H54 (cell line): ENCODE measurements around the gene RETREG3.
"Not testable (repeated sequence)": the region's sequence is repeated elsewhere in the genome, so short reads cannot be mapped to it uniquely, and the experiment has no call there.

Experiments
- DNase-seq: peaks from one replicate; pipeline ENCODE4 v3.0.0; 2011; ENCODE audit warnings: low spot score, mixed read lengths; ENCODE audit not compliant: insufficient read length
- FAIRE-seq: peaks from 3 replicates; lab custom pipeline; 2011; peaks lifted over from hg19 to GRCh38; lab: Jason Lieb, UNC
- POLR2A ChIP-seq: IDR thresholded peaks from 2 replicates; pipeline ENCODE4 v1.6.1; 2011; ENCODE audit warnings: low read depth, mild to moderate bottlenecking, low read length

Gene RETREG3

DNA sequence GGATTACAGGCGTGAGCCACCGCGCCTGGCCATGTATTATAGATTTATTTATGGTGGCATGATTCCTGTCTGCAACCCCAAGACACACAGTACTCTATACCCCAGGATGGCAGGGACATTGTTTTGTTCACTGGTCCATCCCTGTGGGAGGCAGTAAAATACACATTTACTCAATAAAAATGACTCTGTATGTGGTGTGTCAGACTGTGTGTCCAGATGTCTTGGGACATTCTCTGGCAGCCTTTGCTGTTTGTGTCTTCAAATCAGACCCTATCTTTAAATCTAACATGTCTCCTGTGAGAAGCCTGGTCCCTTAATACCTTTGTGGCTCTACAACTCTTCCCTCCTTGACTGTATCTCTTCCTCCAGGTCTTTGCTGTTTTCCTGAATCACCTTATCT lies 48.9 kb downstream of the RETREG3 start:
- TF ChIP-seq POLR2A = no peak
- DNase-seq = no peak
- FAIRE-seq = no peak

GRCh38 chr17:42559075-42559474 lies 50.1 kb downstream of the RETREG3 start:
- DNase-seq = no peak

DNA sequence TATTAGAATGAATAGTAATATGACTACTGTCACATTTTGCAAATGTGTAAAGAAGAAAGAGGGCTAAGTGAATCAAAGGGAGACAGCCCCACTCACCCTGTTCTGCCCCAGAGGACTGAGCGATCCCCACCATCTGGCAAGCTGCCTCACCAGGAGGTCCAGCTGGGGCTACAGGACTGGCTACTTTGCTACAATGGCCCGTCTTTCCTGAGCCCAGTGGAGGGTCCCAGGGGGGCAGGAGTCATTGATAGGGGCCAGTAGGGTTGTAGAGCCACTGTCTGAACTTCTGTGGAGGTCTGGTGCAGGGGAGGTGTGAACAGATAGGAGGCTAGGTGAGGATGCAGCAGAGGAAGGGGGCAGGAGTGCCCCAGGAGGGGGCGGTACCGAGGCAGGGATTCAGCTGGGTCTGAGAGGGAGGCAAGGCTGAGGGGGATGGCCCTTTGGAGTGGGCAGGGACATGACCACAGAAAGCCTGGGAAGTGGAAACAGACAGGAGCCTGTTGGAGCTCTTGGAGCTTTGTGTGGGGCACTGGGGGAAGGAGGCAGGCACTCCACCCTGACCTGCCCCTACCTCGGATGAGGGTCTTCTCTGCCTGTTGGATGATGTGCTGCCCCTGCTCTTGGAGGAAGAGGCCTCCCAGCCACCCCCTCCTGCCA lies 53.1 kb downstream of the RETREG3 start:
- DNase-seq, FAIRE-seq: not testable (repeated sequence)

More at GRCh38 chr17:42559075-42559474, 50.1 kb downstream of the RETREG3 start:
- TF ChIP-seq POLR2A = no peak
- FAIRE-seq = no peak

DNA sequence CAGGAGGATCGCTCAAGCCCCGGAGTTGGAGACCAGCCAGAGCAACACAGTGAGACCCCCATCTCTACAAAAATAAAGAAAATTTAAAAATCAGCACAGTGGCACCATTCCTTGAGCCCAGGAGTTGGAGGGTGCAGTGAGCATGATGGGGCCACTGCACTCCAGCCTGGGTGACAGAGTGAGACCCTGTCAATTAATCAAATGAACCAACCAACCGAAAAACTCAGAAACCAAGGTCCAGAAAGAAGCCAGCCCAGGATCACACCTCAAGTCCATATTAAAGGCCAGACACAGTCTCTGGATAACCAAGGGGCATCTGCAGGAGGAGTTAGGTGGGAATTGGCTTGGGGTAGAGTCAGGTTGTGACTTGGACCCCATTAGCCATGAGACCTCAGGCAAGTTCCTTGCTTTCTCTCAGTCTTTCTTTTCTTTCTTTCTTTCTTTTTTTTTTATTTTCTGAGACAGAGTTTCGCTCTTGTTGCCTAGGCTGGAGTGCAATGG lies 54.0 kb downstream of the RETREG3 start:
- DNase-seq (no peak), FAIRE-seq (no peak)
- TF ChIP-seq POLR2A = no peak

DNA sequence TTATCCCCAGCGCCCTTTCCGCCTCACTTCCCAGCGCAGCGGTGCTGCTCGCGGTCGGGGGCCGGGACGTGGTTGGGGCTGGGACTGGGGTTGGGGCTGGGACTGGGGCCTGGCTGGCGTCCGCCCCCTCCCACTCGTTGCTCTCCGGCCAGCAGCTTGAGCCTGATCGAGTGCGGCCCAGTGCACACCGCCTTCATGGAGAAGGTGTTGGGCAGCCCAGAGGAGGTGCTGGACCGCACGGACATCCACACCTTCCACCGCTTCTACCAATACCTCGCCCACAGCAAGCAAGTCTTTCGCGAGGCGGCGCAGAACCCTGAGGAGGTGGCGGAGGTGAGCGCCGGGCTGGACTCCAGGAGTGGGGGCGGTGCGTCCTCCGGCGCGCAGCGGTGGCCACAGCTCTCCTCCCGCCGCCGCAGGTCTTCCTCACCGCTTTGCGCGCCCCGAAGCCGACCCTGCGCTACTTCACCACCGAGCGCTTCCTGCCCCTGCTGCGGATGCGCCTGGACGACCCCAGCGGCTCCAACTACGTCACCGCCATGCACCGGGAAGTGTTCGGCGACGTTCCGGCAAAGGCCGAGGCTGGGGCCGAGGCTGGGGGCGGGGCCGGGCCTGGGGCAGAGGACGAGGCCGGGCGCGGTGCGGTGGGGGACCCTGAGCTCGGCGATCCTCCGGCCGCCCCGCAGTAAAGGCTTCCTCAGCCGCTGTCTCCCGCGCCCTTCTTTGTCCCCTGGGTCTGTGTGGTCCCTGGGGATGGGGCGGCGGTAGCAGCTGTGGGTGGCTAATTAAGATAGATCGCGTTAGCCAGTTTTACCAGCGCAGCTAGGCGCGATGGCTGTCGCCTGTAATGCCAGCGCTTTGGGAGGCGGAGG lies 54.7 kb downstream of the RETREG3 start:
- FAIRE-seq (no peak), DNase-seq (peak; percentile 79)
- peak; percentile 87 for TF ChIP-seq POLR2A

DNA sequence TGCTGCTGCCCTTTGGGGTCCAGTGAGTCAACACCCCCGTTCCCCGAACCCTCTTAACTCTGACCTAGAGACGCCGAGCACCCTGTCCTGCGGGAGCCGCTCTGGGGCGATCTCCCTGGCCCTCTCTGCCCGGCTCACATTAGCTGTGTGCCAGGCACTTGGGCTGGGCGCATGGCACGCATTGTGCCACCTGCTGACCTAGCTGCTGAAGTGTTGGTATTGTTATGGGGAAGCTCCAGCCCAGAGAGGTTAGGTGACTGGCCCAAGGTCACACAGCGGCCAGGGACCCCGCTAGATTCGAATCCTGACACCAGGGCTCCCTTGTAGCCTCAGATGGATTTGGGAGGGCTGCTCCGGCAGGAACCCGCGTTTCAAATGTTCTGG lies 55.3 kb downstream of the RETREG3 start:
- DNase-seq (no peak), FAIRE-seq (no peak)
- TF ChIP-seq POLR2A = no peak

DNA sequence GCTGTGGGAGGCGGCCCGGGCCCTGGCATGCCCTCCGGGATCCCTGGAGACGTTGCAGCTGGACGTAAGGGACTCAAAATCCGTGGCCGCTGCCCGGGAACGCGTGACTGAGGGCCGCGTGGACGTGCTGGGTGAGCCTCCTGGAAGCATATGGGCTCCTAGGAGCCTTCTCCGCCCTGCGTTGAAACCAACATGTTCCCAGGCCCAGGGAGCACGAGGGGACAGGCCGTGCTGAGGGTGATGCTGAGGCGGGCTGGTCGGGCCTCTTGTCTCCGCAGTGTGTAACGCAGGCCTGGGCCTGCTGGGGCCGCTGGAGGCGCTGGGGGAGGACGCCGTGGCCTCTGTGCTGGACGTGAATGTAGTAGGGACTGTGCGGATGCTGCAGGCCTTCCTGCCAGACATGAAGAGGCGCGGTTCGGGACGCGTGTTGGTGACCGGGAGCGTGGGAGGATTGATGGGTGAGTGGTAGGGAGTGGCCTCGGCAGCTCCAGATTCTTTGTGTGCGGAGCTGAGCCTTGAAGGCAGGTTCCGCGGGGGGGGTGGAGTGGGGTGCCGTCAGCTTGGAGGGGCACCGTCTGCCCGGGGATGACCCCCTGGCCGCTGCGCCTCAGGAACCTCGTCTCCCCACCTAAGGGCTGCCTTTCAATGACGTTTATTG lies 55.9 kb downstream of the RETREG3 start:
- no peak for DNase-seq
- TF ChIP-seq POLR2A = no peak
- FAIRE-seq = no peak

GRCh38 chr17:42552736-42553135 lies 56.4 kb downstream of the RETREG3 start, which contains the start of gene HSD17B1:
HSD17B1 (plus strand) TSS chr17:42552923; CDS start chr17:42552934, 11 bp downstream.
- not testable (repeated sequence) for DNase-seq, FAIRE-seq

- DNase-seq (no peak), FAIRE-seq (no peak)
- no peak for TF ChIP-seq POLR2A
Observed at GRCh38 chr17:42548993-42549755, 60.0 kb downstream of the RETREG3 start.

DNA sequence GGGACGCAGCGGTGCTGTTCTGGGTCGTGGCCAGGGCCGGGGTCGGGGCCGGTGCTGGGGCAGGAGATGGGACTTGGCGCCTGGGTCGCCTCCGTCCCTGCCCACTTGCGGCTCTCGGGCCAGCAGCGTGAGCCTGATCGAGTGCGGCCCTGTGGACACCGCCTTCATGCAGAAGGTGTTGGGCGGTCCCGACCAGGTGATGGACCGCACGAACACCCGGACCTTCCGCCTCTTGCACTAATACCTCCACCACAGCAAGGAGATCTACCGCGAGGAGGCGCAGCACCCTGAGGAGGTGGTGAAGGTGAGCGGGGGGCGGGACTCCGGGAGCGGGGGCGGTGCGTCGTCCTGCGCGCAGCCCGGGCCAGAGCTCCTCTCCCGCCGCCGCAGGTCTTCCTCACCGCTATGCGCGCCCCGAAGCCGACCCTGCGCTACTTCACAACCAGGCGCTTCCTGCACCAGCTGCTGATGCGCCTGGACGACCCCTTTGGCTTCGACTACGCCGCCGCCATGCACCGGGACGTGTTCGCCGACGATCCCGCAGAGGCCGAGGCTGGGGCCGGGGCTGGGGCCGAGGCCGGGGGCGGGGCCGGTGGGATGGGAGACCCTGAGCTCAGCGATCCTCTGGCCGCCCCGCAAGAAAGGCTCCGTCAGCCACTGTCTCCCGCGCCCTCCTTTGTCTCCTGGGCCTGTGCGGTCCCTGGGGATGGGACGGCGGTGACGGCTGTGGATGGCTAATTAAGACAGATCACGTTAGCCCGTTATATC lies 60.9 kb downstream of the RETREG3 start:
- DNase-seq (no peak), FAIRE-seq (no peak)
- no peak for TF ChIP-seq POLR2A

GRCh38 chr17:42547698-42548069 lies 61.5 kb downstream of the RETREG3 start:
- FAIRE-seq (no peak), DNase-seq (no peak)
- no peak for TF ChIP-seq POLR2A

DNA sequence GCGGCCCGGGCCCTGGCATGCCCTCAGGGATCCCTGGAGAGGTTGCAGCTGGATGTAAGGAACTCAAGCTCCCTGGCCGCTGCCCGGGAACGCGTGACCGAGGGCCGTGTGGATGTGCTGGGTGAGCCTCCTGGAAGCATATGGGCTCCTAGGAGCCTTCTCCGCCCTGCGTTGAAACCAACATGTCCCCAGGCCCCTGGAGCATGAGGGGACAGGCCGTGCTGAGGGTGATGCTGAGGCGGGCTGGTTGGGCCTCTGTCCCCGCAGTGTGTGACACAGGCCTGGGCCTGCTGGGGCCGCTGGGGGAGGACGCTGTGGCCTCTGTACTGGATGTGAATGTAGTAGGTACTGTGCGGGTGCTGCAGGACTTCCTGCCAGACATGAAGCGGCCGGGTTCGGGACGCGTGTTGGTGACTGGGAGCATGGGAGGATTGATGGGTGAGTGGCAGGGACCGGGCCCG lies 62.1 kb downstream of the RETREG3 start:
- no peak for TF ChIP-seq POLR2A
- no peak for DNase-seq
- FAIRE-seq = no peak

- not testable (repeated sequence) for DNase-seq, FAIRE-seq
Observed at GRCh38 chr17:42545755-42546505, 63.2 kb downstream of the RETREG3 start.
